Stimulated activated CD8-positive, alpha-beta memory T cell treated with anti-CD3 and anti-CD28 coated beads, Interleukin-4, amount 100 ng/mL, for 24 hours (primary cell): ENCODE data around the gene STK36.

Experiments
- DNase-seq: peaks from one replicate; pipeline ENCODE4 v3.0.0-alpha.2; 2020; ENCODE audit warnings: low read depth

The STK36 gene

GRCh38 chr2:218671654-218672566, at the start of gene STK36, which contains the start of gene RNF25:
Gene STK36, plus strand, starts transcription at chr2:218672086. Its CDS starts 744 bp downstream, at chr2:218672830.
Gene RNF25, minus strand, starts transcription at chr2:218672002. Its CDS starts 32 bp downstream, at chr2:218671970.
- DNase-seq, result peak; percentile 72

GRCh38 chr2:218622606-218623365, 49.1 kb upstream of the STK36 start:
- no peak for DNase-seq

DNA sequence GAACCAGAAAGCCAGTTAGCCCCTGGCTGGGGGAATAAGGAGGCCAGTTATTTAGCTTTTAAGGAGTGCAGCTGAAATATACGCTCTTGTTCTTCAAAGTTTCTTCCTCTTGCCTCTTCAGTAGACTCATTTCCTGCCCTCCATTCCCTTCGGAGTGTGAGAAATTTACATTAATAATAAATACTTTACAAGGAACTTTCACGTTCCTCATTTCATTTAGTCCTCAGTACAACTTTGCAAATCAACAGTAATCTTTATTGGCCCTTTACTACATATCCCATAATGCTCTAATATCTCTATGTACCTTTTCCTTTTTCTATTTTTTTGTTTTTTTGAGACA, 48.5 kb upstream of the STK36 start:
- no peak for DNase-seq

- no peak for DNase-seq
Observed at GRCh38 chr2:218626369-218626768, 45.5 kb upstream of the STK36 start.

DNA sequence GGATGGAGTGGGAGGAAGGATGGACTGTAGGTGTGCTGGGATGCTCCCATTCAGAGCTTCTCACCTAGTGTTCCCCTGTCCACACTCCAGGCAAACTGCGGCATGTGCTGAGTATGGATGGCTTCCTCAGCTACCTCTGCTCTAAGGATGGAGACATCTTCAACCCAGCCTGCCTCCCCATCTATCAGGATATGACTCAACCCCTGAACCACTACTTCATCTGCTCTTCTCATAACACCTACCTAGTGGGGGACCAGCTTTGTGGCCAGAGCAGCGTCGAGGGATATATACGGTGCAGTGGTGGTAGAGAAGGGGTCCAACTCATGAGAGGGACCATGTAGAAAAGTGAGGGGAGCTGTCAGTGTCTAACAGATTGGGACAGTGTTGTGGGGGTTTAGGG, 43.9 kb upstream of the STK36 start:
- DNase-seq, result no peak

DNA sequence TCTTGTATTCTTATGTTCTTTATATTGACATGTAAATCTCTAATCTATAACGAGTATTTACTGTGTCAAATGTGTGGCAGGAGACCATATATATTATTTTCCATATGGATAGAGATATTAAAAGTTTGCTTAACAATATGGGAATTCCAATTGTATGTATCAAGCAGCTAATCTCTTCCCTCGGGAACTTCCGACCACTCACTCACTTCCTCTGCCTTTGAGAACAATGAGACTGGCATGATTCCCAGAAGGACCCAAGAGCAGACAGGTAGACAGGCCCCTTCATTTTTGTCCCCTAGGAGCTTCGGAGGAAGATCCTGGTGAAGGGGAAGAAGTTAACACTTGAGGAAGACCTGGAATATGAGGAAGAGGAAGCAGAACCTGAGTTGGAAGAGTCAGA, 40.0 kb upstream of the STK36 start:
- no peak for DNase-seq

DNA sequence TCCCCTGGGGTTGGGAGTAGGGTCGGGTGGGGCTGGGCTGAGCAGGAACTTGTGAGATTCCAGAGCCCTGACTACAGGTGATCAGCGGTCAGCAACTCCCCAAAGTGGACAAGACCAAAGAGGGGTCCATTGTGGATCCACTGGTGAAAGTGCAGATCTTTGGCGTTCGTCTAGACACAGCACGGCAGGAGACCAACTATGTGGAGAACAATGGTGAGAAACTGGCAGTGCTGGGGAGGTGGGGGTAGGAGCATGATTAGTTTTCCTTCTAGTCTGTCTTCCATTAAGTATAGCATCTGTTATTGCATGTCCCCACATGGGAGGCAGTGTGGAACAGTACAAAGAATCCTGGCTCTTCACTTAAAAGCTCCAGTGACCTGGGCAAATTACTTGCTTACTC, 36.2 kb upstream of the STK36 start:
- DNase-seq, result no peak

GRCh38 chr2:218638372-218638771, 33.5 kb upstream of the STK36 start:
- no peak for DNase-seq

- no peak for DNase-seq
Observed at GRCh38 chr2:218642121-218642656, 29.7 kb upstream of the STK36 start.

DNA sequence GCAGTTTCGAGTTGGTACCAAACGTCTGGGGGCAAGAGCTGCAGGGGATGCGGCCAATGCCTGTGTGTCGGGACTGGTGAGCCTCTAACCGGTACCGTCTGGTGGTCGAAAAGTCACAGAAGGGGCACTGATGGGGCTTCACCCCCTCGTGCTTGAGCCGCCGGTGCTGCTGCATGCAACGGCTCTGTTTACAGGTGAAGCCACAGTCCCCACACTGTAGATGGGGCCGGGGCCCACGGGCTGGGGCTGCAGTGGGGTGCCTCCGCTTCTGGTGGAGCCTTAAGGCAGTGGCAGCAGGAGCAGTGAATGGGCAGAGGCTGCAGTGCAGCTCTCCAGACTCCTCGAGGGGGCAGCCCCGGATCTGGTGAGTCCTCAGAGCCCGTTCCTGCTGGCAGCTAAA, 29.1 kb upstream of the STK36 start:
- no peak for DNase-seq

DNA sequence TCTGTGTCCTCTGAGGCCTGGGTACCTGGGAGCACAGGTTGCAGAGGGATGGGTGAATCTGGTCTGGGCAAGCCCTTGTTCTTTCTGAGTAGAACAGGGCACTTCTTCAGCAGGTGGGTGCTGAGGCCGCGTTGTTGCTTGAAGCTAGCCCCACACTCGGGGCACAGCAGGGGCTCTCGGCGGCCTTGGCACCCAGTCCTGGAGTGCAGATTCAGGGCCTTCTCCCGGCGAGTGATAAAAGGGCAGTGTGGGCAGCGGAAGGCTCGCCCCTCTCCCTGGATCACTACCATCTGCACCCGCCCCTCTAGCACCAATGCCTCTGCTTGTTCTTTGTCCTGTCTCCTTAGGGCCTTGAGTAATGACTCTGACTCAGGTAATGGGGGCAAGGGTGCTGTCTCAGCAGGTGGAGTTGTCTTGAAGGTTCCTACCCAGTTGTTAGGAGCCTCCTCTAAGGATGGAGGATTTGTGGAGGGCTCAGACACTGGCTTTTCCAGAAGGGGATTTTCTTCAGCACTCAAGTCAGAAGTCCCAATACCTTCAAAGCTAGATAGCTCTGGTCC, 28.1 kb upstream of the STK36 start:
- no peak for DNase-seq

DNA sequence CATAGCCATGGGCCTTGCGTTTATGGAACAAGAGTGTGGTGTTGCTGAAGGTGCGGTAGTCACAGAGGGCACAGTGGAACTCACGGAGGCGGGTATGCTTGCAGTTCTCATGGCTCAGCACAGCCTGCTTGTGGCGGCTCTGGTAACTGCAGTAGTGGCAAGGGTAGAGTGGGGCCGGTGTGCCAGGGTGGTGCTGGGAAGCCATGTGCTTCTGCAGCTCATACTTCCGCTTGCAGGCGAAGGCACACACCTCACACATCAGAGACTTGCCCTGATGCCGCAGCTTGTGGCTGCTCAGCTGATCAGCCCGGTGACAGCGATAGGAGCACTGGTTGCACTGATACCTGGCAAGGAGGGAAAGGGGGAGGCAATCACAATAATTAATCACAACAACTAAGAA, 27.2 kb upstream of the STK36 start:
- no peak for DNase-seq

DNA sequence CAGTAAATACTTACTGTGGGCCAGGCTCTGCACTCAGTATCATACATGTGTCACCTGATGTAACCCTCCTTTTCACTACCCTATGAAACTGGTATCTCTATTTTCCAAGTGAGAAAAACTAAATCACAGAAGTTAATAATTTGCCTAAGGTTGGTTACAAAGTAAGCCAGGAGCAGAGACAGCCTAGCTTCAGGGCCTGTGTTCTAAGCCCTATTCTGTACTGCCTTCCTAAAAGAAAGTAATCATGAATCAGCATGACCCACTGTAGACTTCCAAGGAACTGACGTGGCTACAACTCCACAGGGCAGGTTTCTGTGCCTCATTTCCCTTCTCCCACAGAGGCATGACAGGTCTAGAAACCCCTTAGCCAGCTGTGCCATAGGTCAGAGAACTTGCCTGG, 26.8 kb upstream of the STK36 start:
- DNase-seq, result no peak

- DNase-seq, result peak; percentile 16
Observed at GRCh38 chr2:218648088-218648786, 23.6 kb upstream of the STK36 start.

DNA sequence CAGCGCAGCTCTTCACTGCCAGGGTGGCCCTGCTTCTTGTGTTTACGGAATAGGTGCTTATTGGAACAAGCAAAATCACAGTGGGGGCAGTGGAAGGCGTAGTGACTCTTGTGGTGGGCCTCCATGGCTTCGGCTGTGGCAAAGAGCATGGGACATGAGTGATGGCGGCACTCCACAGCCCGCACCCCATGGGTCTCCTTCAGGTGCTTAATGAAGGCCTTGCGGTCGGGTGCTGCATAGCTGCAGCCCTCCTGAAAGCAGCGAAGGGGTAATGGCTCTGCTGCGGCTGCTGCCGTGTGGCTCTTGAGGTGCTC, 23.1 kb upstream of the STK36 start:
- DNase-seq, result no peak

DNA sequence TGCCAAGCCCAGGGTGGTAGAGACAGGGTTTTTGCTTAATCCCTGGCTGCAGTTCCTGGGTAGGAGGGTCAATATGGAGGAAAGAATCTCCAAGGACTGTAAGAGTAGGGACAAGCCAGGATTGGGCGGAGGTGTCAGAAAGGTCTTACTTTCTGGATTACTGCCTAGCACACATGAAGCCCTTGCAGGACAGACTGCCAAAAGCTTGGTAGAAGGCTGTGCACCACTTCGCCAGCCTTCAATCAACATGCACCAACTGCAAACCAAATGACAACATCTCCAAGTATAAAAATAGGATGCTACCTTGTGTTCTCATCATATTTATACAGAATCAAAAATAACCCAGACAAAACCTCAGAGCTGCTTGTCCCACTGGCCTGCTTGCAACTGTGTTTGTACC, 16.1 kb upstream of the STK36 start:
- DNase-seq, result no peak

DNA sequence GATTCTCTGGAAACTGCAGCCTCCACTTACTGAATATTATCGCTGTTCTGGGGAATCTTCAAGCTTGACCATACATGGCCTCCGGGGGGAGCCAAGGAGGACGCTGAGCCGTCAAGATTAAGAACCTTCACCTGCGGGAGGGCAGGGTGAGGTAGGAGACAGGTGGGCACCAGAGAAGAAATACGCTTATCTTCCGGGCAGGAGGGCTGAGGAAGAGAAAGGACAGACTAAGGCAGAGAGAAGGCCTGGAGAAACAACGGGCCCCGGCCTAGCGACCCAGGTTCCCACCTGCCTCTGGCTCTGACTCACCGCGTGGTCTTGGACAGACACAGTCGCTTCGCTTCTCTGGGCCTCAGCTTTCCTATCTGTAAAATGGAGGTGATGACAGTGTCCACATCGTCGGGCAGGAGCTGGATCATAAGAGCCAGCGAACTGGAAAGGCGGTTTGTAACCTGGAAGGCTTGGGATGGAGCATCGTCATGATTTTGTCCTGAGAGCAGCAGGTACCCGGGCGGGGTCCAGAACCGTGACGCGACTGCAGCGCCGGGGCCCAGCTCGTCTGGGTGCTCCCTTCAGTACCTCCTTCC, 13.1 kb upstream of the STK36 start:
- peak; percentile 18 for DNase-seq

DNA sequence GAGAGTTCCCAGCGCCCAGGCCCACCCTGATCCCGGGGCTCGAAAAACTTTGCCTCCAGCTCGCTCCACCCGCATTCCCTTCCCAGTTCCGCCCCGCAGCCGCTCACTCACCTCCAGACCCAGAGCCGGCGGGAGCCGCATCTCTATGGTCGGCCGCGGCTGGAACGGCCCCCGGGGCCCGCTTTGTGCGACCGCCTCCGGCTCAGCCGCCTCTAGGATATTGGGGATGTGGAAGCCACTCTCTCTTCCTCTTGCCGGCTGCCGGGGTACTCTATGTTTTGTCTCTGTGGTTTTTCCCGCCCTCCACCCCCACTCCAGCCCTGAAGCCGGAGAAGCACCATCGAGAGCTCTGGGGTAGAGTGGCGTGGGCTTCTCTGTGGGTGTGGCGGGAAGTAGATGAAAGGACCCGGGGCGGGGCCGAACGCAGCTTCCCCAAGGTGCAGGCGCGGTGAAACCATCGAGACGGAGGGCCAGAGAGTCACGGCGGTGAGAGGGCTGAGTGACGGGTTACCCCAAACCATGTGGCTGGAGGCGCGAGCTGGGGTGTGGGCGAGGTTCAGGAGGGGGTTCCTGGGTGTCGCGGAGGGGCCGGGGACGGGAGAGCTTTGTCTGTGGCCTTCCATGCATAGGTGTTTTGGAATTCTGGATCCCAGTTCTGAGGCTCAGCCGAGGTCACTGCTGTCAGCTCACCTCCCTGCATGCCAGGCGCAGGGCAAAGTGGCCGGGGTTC, 12.5 kb upstream of the STK36 start, which contains the start of the genes BCS1L and ZNF142:
BCS1L (plus strand) TSS at position 426 of the 730 bp plus-strand sequence. CDS start 1,305 bp downstream, outside the sequence.
ZNF142 (minus strand) TSS at position 366 of the 730 bp plus-strand sequence. CDS start 3,194 bp downstream, outside the sequence.
- DNase-seq, result peak; percentile 91

- DNase-seq, result no peak
Observed at GRCh38 chr2:218659988-218660358, 11.9 kb upstream of the STK36 start.

DNA sequence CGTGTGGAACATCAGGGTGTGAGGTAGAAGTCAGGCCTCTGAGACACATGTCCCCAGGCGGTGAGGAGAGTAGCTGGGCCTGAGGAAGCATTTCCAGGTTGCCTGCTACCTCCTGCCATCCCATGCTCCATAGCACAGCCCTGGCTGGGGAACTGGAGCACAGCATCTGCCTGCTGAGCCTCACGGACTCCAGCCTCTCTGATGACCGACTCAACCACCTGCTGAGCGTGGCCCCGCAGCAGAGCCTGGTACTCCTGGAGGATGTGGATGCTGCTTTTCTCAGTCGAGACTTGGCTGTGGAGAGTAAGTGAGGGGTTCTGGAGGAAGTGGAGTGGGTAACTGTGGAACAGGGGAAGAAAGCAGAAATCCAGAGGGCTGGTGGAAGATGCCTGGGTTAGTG, 9.5 kb upstream of the STK36 start:
- no peak for DNase-seq

- no peak for DNase-seq
Observed at GRCh38 chr2:218662827-218663226, 9.1 kb upstream of the STK36 start.
